Measurements from ENCODE around the gene SEC14L6.

The SEC14L6 gene

DNA sequence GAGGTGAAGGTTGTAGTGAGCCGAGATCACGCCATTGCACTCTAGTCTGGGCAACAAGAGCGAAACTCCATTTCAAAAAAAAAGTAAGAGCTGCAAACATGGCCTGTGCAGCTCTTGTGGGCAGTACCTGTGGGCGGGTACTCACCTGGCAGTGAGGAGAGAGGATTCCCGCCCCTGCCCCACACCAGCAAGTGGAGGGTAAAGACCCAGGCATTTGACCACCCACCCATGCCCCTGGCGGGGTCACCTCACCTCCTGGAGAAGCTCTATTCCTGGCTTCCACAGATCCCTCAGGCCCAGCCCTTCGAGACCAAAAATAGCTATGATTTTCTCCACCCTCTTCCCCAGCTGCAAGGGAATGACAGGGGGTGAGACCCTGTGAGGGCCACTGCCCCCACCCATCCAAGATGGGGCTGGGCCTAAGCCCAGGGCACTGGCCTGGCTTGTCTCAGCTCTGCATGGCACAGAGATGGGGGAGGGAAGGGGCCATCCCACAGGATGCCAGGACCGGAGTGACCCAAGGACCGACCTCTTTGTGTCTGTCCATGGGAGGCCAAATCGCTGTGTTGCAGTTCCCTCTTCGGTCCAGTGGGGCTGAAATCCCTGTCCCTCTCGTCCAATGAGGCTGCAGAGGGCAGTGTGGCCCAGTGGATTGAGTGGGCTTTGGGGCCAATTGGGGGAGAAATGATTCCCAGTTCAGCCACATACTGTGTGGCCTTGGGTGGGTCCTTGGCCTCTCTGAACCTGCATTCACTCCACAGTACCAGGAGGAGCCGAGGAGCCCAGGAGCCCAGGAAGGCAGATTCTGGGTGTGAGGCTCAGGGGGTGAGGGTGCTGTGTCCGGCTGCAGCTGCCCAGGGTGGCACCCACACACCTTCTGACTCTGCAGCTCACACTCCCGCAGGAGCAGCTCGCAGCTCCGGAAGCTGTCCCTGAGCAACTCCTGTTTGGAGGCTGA lies 14.6 kb downstream of the SEC14L6 start:
- no peak for DNase-seq

DNA sequence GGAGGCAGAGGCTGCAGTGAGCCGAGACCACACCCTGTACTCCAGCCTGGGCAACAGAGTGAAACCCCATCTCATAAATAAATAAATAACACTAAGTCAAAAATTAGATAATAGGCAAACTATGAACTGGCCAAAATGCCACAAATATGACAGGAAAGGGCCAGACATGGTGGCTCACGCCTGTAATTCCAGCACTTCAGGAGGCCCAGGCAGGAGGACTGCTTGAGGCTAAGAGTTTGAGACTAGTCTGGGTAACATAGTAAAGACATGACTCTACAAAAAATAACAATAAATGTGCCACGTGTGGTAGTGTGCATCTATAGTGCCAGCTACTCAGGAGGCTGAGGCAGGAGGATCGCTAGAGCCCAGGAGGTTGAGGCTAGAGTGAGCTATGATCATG lies 19.9 kb downstream of the SEC14L6 start:
- no peak for DNase-seq

DNA sequence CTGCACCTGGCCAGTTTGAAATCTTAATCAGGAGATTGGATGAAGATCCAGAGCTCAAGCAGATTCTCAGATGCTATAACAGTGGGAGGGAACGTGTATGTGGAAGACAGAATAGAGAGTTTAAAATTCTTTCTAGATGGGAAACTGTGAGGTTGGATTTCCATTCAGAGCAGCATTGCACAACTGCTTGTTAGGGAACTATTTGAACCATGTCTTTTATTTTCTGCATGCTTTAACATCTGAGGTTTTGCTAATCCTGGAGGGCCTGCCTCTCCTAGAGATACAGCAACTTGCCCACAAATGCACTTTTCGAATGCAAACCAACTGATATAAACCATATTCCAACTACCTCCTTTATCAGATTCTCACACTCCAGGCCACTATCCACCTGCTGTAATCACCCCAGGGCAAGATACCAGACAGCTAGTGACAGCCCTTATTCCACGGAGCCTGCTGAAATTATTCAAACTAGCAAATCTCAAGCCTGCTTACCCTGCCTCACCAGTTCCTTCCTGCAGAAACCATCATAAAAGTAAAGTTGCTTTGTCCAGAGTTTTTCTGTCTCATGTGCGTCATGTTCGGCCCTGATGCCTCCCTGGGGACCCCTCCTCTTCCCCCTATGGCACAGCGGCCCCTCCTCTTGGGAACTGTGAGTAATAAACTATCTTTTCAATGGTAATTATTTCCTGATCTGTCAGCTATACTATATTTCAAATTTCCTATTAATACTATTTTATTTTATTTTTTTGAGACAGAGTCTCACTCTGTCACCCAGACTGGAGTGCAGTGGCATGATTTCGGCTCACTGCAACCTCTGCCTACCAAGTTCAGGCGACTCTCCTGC lies 22.7 kb downstream of the SEC14L6 start:
- no peak for DNase-seq

DNA sequence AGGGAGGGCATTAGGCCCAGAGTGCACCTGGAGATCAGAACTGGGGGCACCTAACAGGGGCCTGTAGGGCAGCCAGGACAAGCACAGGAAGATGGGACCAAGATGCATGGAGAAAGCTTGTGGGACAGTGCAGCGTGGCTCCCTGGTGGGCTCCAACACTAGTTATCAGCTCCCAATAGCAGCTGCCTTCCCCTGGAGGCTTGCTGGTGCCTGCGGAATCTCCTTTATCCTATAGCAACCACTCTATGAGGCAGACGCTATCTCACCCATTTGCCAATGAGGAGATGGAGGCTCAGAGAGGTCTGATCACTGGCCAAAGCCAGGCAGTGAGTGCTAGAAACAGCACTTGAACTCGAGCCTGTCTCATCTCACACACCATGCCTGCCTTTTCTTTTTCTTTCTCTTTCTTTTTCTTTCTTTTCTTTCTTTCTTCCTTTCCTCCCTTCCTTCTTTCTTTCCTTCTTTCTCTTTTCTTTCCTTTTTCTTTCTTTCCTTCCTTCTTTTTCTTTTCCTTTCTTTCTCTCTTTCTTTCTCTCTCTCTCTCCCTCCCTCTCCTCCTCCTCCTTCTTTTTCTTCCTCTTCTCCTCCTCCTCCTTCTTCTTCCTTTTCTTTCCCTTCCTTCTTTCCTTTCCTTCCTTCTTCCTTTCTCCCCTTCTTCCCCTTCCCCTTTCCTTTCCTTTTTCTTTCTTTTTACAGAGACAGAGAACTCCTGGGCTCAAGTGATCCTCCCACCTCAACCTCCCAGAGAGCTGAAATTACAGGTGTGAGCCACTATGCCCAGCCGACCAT lies 25.0 kb downstream of the SEC14L6 start:
- no peak for DNase-seq

DNA sequence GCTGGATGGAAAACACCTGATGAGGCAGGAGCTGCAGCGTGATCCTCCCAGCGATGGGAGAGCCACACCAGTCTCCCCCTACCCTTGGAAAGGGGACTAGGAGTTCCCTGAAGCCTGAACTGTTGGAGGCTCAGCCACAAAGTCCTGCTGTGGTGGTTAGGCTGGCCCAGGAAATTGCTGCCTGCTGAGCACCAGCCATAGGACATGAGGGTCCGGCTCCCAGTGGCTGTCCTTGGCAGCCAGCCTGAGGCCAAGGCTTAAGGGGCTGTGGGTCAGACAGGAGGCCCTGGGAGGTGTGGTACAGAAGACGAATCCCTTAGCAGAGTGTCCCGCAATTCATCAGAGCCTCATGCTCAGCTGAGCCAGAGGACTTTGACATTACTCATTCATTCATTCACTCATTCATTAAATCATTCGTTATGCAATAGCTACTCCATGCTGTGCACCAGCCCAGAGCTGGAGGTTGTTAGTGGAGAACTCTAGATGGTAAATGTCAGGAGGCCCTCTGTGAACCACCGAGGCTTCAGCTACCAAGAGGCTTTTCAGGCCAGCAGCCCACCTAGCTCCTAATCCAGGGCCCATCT lies 26.6 kb downstream of the SEC14L6 start:
- no peak for DNase-seq

DNA sequence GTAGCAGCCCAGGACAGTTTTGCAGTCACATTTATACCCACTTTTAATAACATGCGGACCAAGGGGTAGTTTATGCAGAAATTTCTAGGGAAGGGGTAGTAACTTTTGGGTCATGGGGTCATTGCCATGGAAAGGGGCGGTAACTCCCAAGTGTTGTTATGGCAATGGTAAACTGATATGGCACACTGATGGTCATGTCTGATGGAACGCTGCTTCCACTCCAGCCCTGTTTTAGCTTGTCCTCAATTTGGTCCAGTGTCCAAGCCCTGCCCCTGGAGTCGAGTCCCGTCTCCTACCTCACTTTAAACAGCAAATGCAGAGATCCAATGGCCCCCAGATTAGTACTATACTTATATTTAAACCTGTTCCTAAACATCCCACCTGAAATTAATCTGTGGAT lies 29.8 kb downstream of the SEC14L6 start:
- DNase-seq: no peak

DNA sequence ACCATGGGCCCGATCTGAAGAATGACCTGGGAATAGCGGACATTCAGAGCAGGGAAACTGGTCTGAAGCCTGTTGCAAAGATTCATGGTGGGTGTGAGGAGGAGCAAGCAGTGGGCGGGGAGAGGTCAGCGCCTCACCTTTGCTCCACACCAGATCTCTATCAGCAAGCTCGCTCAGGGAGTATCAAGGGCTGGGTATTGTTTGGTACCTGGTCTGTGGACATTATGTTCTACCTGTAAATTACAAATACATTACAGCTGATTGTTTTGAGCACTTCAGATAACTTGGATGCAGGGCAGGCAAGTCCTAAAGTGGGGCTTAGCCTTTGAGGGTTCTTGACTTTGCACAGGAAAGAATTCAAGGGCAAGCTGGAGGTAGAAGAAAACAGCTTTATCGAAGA lies 30.3 kb downstream of the SEC14L6 start:
- no peak for DNase-seq

DNA sequence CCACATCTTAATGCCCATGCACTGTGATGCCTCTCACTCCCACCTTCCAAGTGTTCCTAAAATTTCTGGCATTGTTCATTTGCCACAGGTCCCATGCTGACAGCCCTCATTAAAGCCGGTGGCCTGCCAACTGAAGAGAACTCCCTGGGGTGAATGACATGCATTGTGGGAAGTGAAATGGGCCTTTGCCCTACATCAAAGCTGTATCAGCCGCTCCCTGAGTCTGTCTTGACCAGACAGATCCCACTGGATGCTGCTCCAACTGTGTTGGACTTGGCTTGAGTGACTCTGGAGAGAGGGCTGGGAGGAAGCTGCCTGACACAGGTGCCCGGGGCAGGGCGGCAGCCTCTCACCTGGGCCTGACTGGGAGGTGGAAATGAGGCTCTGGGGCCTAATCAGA lies 32.3 kb downstream of the SEC14L6 start:
- DNase-seq: no peak

DNA sequence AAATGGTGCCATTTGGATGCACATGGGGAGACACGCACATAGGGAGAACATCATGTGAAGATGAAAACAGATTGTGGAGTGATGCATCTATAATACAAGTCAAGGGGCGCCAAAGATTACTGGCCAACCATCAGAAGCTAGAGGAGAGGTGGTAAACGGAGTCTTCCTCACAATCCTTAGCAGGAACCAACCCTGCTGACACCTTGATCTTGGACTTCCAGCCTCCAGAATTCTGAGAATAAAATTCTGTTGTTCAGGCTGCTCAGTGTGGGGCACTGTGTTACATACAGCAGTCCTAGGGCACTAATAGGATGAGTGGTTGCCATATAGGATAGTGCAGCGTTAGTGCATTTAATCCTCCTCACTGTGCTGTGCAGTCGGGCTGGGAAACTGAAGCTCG lies 33.1 kb downstream of the SEC14L6 start:
- DNase-seq: no peak

DNA sequence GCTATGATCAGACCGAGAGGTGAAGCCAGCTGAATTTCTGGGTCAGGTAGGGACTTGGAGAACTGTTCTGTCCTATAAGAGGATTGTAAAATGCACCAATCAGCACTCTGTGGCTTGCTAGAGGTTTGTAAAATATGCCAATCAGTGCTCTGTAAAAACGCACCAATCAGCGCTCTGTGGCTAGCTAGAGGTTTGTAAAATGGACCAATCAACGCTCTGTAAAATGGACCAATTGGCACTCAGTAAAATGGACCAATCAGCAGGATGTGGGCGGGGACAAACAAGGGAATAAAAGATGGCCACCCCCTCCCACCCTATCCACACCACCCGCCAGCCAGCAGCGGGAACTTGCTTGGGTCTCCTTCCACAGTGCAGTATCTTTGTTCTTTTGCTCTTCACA lies 34.6 kb downstream of the SEC14L6 start:
- no peak for DNase-seq

DNA sequence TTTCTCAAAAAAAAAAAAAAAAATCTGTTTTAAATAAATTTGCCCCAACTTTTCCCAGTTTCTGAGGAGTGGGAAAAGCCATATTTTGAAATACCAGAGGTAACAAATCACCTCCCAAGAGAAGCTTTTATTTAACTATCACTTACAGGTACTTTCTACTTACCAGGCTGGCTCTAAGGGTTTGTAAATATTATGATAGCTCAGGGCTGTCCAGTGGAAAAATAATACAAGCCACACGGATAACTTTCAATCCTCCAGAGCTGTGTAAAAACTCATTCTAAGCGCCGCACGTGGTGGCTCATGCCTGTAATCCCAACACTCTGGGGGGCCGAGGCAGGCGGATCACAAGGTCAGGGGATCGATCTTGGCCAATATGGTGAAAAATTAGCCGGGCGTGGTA lies 35.4 kb downstream of the SEC14L6 start:
- DNase-seq: no peak

DNA sequence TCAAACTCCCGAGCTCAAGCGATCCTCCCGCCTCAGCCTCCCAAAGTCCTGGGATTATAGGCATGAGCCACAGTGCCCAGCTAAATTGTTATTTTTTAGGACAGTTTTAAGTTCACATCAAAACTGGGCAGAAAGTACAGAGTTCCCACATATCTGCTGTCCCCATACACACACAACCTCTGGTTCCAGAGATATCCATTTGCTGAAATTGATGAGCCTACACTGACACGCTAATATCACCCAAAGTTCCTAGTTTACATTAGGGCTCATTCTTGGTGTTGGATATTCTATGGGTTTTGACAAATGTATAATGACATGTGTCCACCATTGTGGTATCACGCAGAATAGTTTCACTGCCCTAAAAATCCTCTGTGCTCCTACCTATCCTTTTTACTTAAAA lies 38.3 kb downstream of the SEC14L6 start:
- no peak for DNase-seq

DNA sequence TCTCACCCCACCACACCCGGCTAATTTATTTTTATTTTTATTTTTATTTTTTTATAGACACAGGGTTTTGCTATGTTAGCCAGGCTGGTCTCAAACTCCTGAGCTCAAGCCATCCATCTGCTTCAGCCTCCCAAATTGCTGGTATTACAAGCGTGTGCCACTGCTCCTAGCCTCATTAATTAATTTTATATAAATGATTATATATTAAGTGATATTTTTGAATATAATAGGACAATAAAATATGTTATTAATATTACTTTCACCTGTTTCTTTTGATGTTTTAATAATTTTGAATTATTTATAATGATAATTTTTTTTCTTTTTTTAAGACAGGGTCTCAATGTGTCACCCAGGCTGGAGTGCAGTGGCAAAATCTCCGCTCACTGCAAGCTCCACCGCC lies 38.9 kb downstream of the SEC14L6 start:
- DNase-seq: no peak

DNA sequence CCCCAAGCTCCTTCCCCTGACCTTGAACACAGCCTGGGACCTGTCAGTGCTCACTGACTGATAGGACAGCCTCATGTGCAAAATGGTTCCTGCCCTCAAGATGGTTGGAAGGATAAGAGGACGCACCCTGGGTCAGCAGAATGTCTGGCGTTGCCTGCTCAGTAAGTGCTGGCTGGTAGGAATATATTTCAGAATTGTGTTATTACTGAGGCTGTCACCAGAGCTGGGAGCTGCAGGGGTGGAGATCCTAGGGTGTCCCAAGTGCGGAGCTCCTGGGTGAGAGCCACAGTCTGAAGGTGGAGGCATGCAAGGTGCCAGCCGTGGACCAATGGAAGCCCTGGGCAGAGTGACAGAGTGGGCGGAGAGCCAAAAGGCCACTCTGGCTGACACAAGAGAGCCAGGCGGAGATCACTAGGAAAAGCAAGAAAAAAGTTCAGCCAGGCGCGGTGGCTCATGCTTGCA lies 40.0 kb downstream of the SEC14L6 start:
- no peak for DNase-seq

DNA sequence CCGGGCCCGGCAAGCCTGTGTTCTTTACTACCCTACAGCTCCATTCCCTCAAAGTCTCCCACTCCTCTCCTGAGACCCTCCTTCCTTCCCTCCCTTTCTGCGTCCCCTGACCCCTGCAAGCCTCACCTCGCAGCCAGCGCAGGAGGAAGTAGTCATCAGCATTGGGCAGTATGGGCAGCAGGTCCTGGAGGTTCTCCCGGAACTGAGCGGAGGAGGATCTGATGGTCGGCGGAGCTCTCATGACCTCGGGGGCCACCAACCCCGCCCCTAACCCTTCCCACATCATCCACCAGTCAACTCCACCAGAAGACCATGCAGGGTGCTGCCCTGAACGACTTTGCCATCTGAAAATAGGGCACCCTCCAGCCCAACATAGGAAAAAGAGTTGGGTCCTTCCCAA lies 43.0 kb downstream of the SEC14L6 start:
- no peak for DNase-seq

DNA sequence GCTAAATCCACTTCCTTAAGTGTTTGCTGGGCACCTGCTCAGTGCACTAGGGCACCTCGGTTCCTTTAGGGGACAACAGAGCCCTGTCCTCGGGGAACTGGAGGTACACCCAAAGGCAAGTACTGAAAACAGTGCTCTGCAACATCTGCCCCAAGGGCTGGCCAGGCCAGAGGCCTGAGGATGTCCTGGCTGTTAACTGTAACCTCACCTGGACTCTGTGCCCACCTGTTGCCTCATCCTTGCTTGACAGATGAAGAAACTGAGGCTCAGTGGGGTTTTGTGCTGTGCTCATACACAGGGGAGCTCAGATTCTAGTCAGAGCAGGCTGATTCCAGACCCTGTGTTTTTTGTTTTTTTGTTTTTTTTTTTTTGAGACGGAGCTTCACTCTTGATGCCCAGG lies 43.6 kb downstream of the SEC14L6 start:
- DNase-seq: no peak

DNA sequence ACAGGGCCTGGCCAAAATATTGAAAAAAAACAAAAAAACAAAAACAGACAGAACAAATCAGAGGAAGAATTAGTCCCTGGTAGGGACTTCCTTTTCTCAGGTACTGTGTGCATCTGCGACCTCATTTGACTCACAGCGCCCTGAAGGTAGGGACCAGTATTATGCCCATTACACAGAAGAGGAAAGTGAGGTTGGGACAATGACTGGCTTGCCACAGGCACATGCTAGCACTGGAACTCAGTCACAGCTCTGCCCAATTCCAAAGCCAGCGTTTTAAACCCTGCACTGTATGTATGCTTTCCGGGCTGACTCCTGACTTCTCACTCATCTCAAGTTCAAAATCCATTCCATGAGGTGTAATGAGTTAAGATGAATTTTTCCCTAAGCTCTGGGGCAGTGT lies 44.4 kb downstream of the SEC14L6 start:
- no peak for DNase-seq

DNA sequence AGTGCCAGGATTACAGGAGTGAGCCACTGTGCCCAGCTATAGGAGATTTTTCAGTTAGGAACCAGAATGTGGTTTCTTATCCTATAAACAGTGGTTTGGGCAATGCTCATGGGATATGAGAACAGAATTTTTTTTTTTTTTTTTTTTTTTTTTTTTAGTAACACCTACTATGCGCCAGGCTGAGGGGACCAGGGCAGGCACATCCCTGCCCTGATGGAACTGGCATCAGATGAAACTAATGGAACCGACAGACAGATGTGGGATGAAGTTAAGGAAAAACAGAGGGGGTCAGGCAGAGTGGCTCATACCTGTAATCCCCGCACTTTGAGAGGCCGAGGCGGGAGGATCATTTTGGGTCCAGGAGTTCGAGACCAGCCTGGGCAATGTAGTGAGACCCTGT lies 45.9 kb downstream of the SEC14L6 start:
- no peak for DNase-seq

DNA sequence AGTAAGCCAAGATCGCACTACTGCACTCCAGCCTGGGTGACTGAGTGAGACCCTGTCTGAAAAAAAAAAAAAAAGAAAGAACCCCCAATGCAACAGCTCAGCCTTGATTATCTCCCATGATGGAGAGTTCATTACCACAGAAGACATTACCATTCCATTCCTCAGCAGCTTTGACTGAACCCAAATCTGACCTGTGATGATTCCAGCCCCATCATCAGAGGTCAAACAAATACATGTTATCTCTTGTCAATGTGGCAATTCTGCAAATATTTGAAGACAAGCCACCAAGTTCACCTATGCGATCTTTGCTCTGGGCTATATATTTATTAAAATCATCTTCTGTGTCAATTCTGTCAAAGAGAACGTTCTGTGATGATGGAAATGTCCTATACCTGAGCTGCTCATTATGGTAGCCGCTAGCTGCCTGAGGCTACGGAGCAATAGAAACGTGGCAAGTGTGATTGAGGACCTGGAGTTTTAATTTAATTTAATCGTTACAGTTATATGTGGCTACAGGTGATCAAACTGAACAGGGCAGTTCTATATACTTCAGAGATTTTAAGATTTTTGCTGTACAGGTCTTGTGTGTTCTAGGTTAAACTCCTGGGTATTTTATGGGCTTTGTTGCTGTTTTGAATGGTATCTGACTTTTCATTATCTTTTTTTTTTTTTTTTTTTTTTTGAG lies 48.9 kb downstream of the SEC14L6 start:
- no peak for DNase-seq

DNA sequence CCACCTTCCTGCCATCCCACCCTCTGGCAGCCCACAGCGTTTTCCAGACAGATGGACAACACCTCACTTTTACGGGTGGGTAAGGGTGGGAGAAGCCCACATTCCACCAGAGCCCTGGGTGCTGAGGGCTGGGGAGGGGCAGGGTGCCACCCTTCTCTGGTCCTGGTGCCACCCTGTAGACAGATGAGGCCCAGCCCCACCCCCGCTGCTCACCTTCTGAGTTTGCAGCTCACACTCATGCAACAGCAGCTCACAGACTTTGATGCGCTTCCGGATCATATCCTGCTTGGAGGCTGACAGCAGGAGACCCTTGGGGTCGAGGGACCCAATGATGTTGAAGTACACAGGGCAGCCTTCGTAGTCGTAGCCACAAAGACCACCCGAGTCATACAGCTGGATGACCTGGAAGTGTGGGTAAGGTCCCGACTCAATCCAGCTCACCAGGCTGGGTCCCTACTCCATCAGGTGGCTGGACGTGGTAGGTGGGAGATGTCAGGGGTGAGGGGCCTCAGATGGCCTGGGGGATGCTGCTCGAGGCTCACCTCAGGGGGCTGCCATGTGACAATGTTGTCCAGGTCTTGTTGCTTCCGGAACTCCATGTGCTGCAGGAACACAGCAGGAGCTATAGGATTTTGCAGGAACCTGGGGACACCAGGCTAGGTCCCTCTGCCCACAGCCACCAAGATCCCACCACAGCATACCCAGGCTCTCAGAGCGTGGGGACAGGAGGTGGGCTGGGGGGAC lies 51.3 kb downstream of the SEC14L6 start:
- DNase-seq: no peak

DNA sequence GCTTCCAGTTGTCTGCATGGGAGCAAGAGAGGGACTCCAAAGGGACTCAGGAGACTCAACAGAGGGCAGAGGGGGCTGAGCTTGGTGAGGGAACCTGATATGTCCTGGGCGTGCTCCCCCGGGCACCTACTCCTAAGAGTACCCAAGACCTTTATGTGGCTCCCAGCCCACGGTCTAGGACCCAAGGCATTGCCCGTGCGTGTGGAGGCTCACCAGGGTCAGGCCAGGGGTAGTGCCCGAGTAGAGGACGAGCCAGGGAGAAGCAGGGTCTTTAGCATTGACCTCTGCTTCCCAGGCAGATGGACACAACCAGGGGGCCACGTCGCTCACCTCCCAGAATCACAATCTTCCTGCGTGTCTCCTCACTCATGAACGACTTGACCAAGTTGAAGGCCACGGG lies 54.4 kb downstream of the SEC14L6 start:
- no peak for DNase-seq

Measured in stimulated activated CD4-positive, alpha-beta T cell treated with anti-CD3 and anti-CD28 coated beads, Interleukin-4, amount 100 ng/mL, for 24 hours (primary cell).